GM23338 (cell line): ENCODE data around the gene CSNK1G1. TPM values are rescaled to one million over a fixed set of nuclear protein-coding genes. Genes with fewer than 3 reads are reported as not detected.

Source experiments
- ATAC-seq: fragments of 200-7000 bp; cut with Tn5 transposase; 3 replicates; pipeline ENCODE4 v1.9.1; 2020
- DNase-seq: peaks from one replicate; pipeline ENCODE4 v3.0.0-alpha.2; 2015; ENCODE audit warnings: low spot score
- H2AFZ ChIP-seq: fragments of 200-600 bp; sonication (generic); 2 replicates; pipeline ENCODE4 v1.8.0; 2016; ENCODE audit warnings: antibody characterized with exemption, mild to moderate bottlenecking, moderate library complexity
- H3F3A ChIP-seq: fragments of 200-600 bp; sonication (generic); replicated peaks from 2 replicates; pipeline ENCODE4 v1.8.0; 2017; ENCODE audit warnings: antibody characterized with exemption, mixed run types, low read depth
- H3K27ac ChIP-seq: fragments of 200-600 bp; sonication (generic); 2 replicates; pipeline ENCODE4 v1.6.1; 2016; ENCODE audit warnings: low read depth
- H3K27me3 ChIP-seq: fragments of 200-600 bp; sonication (generic); 2 replicates; pipeline ENCODE4 v1.8.0; 2016; ENCODE audit warnings: mild to moderate bottlenecking, mixed run types, moderate library complexity; ENCODE audit not compliant: insufficient read depth
- H3K36me3 ChIP-seq: fragments of 200-600 bp; sonication (generic); 2 replicates; pipeline ENCODE4 v1.8.0; 2016; ENCODE audit warnings: mild to moderate bottlenecking; ENCODE audit not compliant: insufficient read depth
- H3K4me1 ChIP-seq: fragments of 200-600 bp; sonication (generic); 2 replicates; pipeline ENCODE4 v1.8.0; 2016; ENCODE audit warnings: mild to moderate bottlenecking, moderate library complexity; ENCODE audit not compliant: insufficient read depth
- H3K4me2 ChIP-seq: fragments of 200-600 bp; sonication (generic); 2 replicates; pipeline ENCODE4 v1.7.1; 2017; ENCODE audit warnings: mixed run types
- H3K4me3 ChIP-seq: fragments of 200-600 bp; sonication (generic); 2 replicates; pipeline ENCODE4 v1.6.1; 2016; ENCODE audit warnings: mixed run types
- H3K79me2 ChIP-seq: fragments of 200-600 bp; sonication (generic); replicated peaks from 2 replicates; pipeline ENCODE4 v1.8.0; 2017; ENCODE audit warnings: mild to moderate bottlenecking; ENCODE audit not compliant: insufficient read depth
- H3K9me2 ChIP-seq: fragments of 200-600 bp; sonication (generic); 2 replicates; pipeline ENCODE4 v1.8.0; 2017; ENCODE audit not compliant: insufficient read depth
- H4K20me1 ChIP-seq: fragments of 200-600 bp; sonication (generic); replicated peaks from 2 replicates; pipeline ENCODE4 v1.8.0; 2017; ENCODE audit warnings: mild to moderate bottlenecking; ENCODE audit not compliant: insufficient read depth
- H3K27ac Mint-ChIP-seq: 2 replicates; pipeline ENCODE4 v1.8.0; 2020; ENCODE audit warnings: inconsistent platforms, mild to moderate bottlenecking, moderate library complexity, mixed read lengths
- H3K27me3 Mint-ChIP-seq: 3 replicates; pipeline ENCODE4 v1.8.0; 2022; ENCODE audit warnings: low read depth, mild to moderate bottlenecking, moderate library complexity, mixed read lengths, inconsistent platforms; ENCODE audit not compliant: insufficient read depth, poor library complexity
- H3K36me3 Mint-ChIP-seq: 3 replicates; pipeline ENCODE4 v1.8.0; 2021; ENCODE audit warnings: low read depth, mild to moderate bottlenecking, inconsistent platforms, moderate library complexity, mixed read lengths
- H3K4me1 Mint-ChIP-seq: 3 replicates; pipeline ENCODE4 v1.8.0; 2020; ENCODE audit warnings: mild to moderate bottlenecking, inconsistent platforms, mixed read lengths
- H3K4me3 Mint-ChIP-seq: 3 replicates; pipeline ENCODE4 v1.8.0; 2021; ENCODE audit warnings: moderate library complexity, mild to moderate bottlenecking, inconsistent platforms, mixed read lengths
- H3K9me3 Mint-ChIP-seq: 3 replicates; pipeline ENCODE4 v1.8.0; 2020; ENCODE audit warnings: moderate library complexity, mild to moderate bottlenecking, inconsistent platforms, mixed read lengths
- CREB1 ChIP-seq: fragments of 250-450 bp; sonication (Bioruptor Pico); IDR thresholded peaks from 2 replicates; pipeline ENCODE4 v1.5.0; 2020; ENCODE audit warnings: low read depth, mild to moderate bottlenecking, moderate library complexity
- CTCF ChIP-seq, 2 experiments: fragments of 200-600 bp in 1 of 2; sonication (generic) in 1 of 2; conservative IDR thresholded peaks; 2 replicates each; pipeline versions ENCODE4 v1.5.1 to v1.6.1; 2016 to 2017; ENCODE audit warnings: antibody characterized with exemption in 2 of 2, low read depth in 2 of 2, mild to moderate bottlenecking in 2 of 2, moderate library complexity in 1 of 2
- ETS1 ChIP-seq: IDR thresholded peaks from 2 replicates; pipeline ENCODE4 v1.6.1; 2016; ENCODE audit warnings: antibody characterized with exemption
- EZH2 ChIP-seq: fragments of 200-600 bp; sonication (generic); IDR thresholded peaks from one replicate; pipeline ENCODE4 v1.8.0; 2017; ENCODE audit warnings: antibody characterized with exemption, mild to moderate bottlenecking, low read depth; ENCODE audit not compliant: unreplicated experiment
- JUNB ChIP-seq: IDR thresholded peaks from one replicate; pipeline ENCODE4 v1.6.1; 2016; ENCODE audit warnings: antibody characterized with exemption; ENCODE audit not compliant: unreplicated experiment
- NANOG ChIP-seq: IDR thresholded peaks from 2 replicates; pipeline ENCODE4 v1.6.1; 2016; ENCODE audit warnings: antibody characterized with exemption, borderline replicate concordance
- POLR2AphosphoS5 ChIP-seq: IDR thresholded peaks from 2 replicates; pipeline ENCODE4 v1.6.1; 2016; ENCODE audit warnings: antibody characterized with exemption, low read depth
- STAT1 ChIP-seq: IDR thresholded peaks from one replicate; pipeline ENCODE4 v1.6.1; 2016; ENCODE audit warnings: antibody characterized with exemption; ENCODE audit not compliant: unreplicated experiment
- ZNF114 ChIP-seq: fragments of 250-450 bp; sonication (Bioruptor Pico); IDR thresholded peaks from 2 replicates; pipeline ENCODE4 v1.5.0; 2020; ENCODE audit warnings: mild to moderate bottlenecking, moderate library complexity
- ZNF331 ChIP-seq: fragments of 250-450 bp; sonication (Bioruptor Pico); IDR thresholded peaks from 2 replicates; pipeline ENCODE4 v1.5.0; 2020; ENCODE audit warnings: low read depth, mild to moderate bottlenecking, moderate library complexity
- ZNF462 ChIP-seq: fragments of 250-450 bp; sonication (Bioruptor Pico); IDR thresholded peaks from 2 replicates; pipeline ENCODE4 v1.5.0; 2020; ENCODE audit warnings: mild to moderate bottlenecking, moderate library complexity
- polyA plus RNA-seq: library from polyadenylated mRNA; unstranded; fragments of >200 nt; fragmentation: Nextera tagmentation; extraction: Ambion mirVana; gene quantifications from 2 replicates; pipeline ENCODE4 v1.2.1, GENCODE V29; 2016
- total RNA-seq: library from RNA; depleted of rRNA; stranded (reverse); fragments of >200 nt; shearing (Covaris generic); gene quantifications from 2 replicates; pipeline ENCODE4 v1.2.3, GENCODE V29; 2014

The CSNK1G1 gene
- total and polyA plus RNA-seq, 2 experiments from 2014 or later: 9.3 to 13.4 TPM

GRCh38 chr15:64182859-64183370 is 173.1 kb downstream of the CSNK1G1 start:
- H3F3A ChIP-seq: 0 out of 2 replicates have a peak, but pooled peaks cover 3% of the 10 kb centered on the region
- no peaks in the 10 kb centered on the region for H3K4me1 ChIP-seq
- 0 out of 2 replicates have a peak overlapping the region, but pooled peaks have one; percentile 21 for H3K27ac ChIP-seq
- no peak overlapping the region for H3K4me2 ChIP-seq
- no peak overlapping the region for H3K27ac Mint-ChIP-seq
- H3K4me1 Mint-ChIP-seq: no peaks in the 10 kb centered on the region
- DNase-seq: no peak
- no peaks in the 10 kb centered on the region for H3K27me3 ChIP-seq
- H3K36me3 ChIP-seq: no peaks in the 10 kb centered on the region
- H3K9me2 ChIP-seq: no peaks in the 10 kb centered on the region
- peaks cover 7% of the 10 kb centered on the region; the same call in 2 of the 3 replicates for H3K36me3 Mint-ChIP-seq
- ATAC-seq: no peak
- no peak overlapping the region for H3K4me3 Mint-ChIP-seq
- no peaks in the 10 kb centered on the region for H3K79me2 ChIP-seq
- TF ChIP-seq POLR2AphosphoS5: no peak
- TF ChIP-seq ZNF114: no peak
- no peak for TF ChIP-seq STAT1
- no peak for TF ChIP-seq NANOG
- TF ChIP-seq ZNF331 (CRISPR knock-in tag): no peak
- TF ChIP-seq JUNB: no peak
- TF ChIP-seq EZH2: no peak
- TF ChIP-seq CREB1 (CRISPR knock-in tag): no peak
- TF ChIP-seq CTCF (conservative IDR thresholded peaks at IDR 0.05; ENCODE audit: low read depth in 2 of 2): no peak
- no peaks in the 10 kb centered on the region for H3K9me3 Mint-ChIP-seq
- no peaks in the 10 kb centered on the region; the same call in 1 of the 2 replicates for H4K20me1 ChIP-seq
- H2AFZ ChIP-seq: no peak overlapping the region
- no peaks in the 10 kb centered on the region for H3K27me3 Mint-ChIP-seq
- H3K4me3 ChIP-seq: no peak overlapping the region

GRCh38 chr15:64180235-64180824 is 175.6 kb downstream of the CSNK1G1 start:
- Histone ChIP-seq H3K9me2 (no peaks in the 10 kb centered on the region), H3K27ac (no peak overlapping the region), H4K20me1 (no peaks in the 10 kb centered on the region; the same call in 1 of the 2 replicates), H3K27me3 (no peaks in the 10 kb centered on the region), H3K79me2 (no peaks in the 10 kb centered on the region), H3K4me2 (no peak overlapping the region), H3K4me1 (no peaks in the 10 kb centered on the region), H3F3A (no peaks in the 10 kb centered on the region), H3K4me3 (no peak overlapping the region), H2AFZ (no peak overlapping the region), H3K36me3 (no peaks in the 10 kb centered on the region)
- no peaks in the 10 kb centered on the region for H3K9me3 Mint-ChIP-seq
- peaks cover 2% of the 10 kb centered on the region; the same call in 1 of the 3 replicates for H3K36me3 Mint-ChIP-seq
- ATAC-seq: no peak; the same call in 1 of the 3 replicates
- no peak overlapping the region for H3K4me3 Mint-ChIP-seq
- no peak overlapping the region for H3K27ac Mint-ChIP-seq
- no peaks in the 10 kb centered on the region for H3K27me3 Mint-ChIP-seq
- peak; percentile 52 for DNase-seq
- no peaks in the 10 kb centered on the region for H3K4me1 Mint-ChIP-seq
- TF ChIP-seq POLR2AphosphoS5 (no peak), ETS1 (no peak), JUNB (no peak), ZNF114 (no peak), NANOG (no peak), CREB1 (CRISPR knock-in tag) (no peak), ZNF462 (CRISPR knock-in tag) (no peak)
